Measurements from ENCODE around the gene THRAP3. TPM values are rescaled to one million over a fixed set of nuclear protein-coding genes. Genes with fewer than 3 reads are reported as not detected.

THRAP3 gene
- total and polyA plus RNA-seq, 7 donors: 25.4 to 104 (median 77.8) TPM

- DNase-seq: no peak
- intact Hi-C loops (cut with DNase I): no loop called here
- Histone ChIP-seq H3K9me3 (no peaks in the 10 kb centered on the region), H3K27ac (peak overlapping the region; percentile 74 to 100 (median 88)), H3K36me3 (peaks cover 55 to 90% (median 74%) of the 10 kb centered on the region in 4 donors), H3K4me1 (peaks cover 0 to 85% (median 77%) of the 10 kb centered on the region in 4 donors), H3K4me3 (no peak overlapping the region), H3K27me3 (no peaks in the 10 kb centered on the region)
- no peak for TF ChIP-seq EP300 (IDR thresholded peaks at IDR 0.05)
- 42 to 83% methylated on average over 33 of the region's 33 CpGs for WGBS, 2 donors
These were observed 46.4 kb upstream of the THRAP3 start for GRCh38 chr1:36177589-36178431.

- Histone ChIP-seq H3K9me3 (no peaks in the 10 kb centered on the region), H3K4me3 (no peak overlapping the region), H3K4me1 (peaks cover 0 to 87% (median 81%) of the 10 kb centered on the region in 4 donors), H3K36me3 (peaks cover 47 to 82% (median 66%) of the 10 kb centered on the region in 4 donors), H3K27me3 (no peaks in the 10 kb centered on the region), H3K27ac (peak overlapping the region; percentile 74 to 100 (median 88))
- 20 to 72% methylated on average over 62 of the region's 62 CpGs for WGBS, 2 donors
- DNase-seq: no peak
- intact Hi-C loops (cut with DNase I): no loop called here
- TF ChIP-seq CTCF (IDR thresholded peaks at IDR 0.05) (no peak), POLR2AphosphoS5 (IDR thresholded peaks at IDR 0.05) (peak in 2 of 4 donors; percentile 7 to 17)
These were observed 45.6 kb upstream of the THRAP3 start for GRCh38 chr1:36178471-36179219.

GRCh38 chr1:36179220-36179600, 45.0 kb upstream of the THRAP3 start:
- 31 to 73% methylated on average over 19 of the region's 19 CpGs for WGBS, 2 donors
- intact Hi-C loops (cut with DNase I): no loop called here
- no peak for DNase-seq

GRCh38 chr1:36182734-36183133, 41.5 kb upstream of the THRAP3 start:
- H3K27me3 ChIP-seq: no peaks in the 10 kb centered on the region
- no peak for DNase-seq
- H3K36me3 ChIP-seq: peaks cover 30 to 42% (median 35%) of the 10 kb centered on the region in 4 donors
- no peak overlapping the region for H3K4me3 ChIP-seq
- H3K9me3 ChIP-seq: no peaks in the 10 kb centered on the region
- peaks cover 0 to 61% (median 59%) of the 10 kb centered on the region in 4 donors for H3K4me1 ChIP-seq
- WGBS, 2 donors: 84% methylated on average over 2 of the region's 2 CpGs
- H3K27ac ChIP-seq: peak overlapping the region; percentile 73 to 100 (median 94)
- TF ChIP-seq EP300 (IDR thresholded peaks at IDR 0.05) (no peak), CTCF (IDR thresholded peaks at IDR 0.05) (no peak), POLR2A (IDR thresholded peaks at IDR 0.05) (no peak), POLR2AphosphoS5 (IDR thresholded peaks at IDR 0.05) (no peak)
- intact Hi-C loops (cut with DNase I): no loop called here

More at GRCh38 chr1:36179220-36179600, 45.0 kb upstream of the THRAP3 start:
- TF ChIP-seq EP300 (IDR thresholded peaks at IDR 0.05): no peak
- TF ChIP-seq POLR2A (IDR thresholded peaks at IDR 0.05): no peak
- no peak for TF ChIP-seq CTCF (IDR thresholded peaks at IDR 0.05)
- TF ChIP-seq POLR2AphosphoS5 (IDR thresholded peaks at IDR 0.05): no peak
- Histone ChIP-seq H3K36me3 (peaks cover 45 to 76% (median 62%) of the 10 kb centered on the region in 4 donors), H3K27me3 (no peaks in the 10 kb centered on the region), H3K9me3 (no peaks in the 10 kb centered on the region), H3K4me1 (peaks cover 0 to 87% (median 81%) of the 10 kb centered on the region in 4 donors), H3K27ac (peak overlapping the region; percentile 74 to 100 (median 88)), H3K4me3 (no peak overlapping the region)

- 84 to 86% methylated on average over 2 of the region's 2 CpGs for WGBS, 2 donors
- intact Hi-C loops (cut with DNase I): no loop called here
- DNase-seq: peak; percentile 87
- TF ChIP-seq CTCF (IDR thresholded peaks at IDR 0.05) (no peak), POLR2AphosphoS5 (IDR thresholded peaks at IDR 0.05) (peak; percentile 72 to 90 (median 87)), EP300 (IDR thresholded peaks at IDR 0.05) (peak in 1 of 4 donors; percentile 64), POLR2A (IDR thresholded peaks at IDR 0.05) (no peak)
- no peaks in the 10 kb centered on the region for H3K27me3 ChIP-seq
- H3K27ac ChIP-seq: peak overlapping the region; percentile 73 to 100 (median 94)
- no peak overlapping the region for H3K4me3 ChIP-seq
- H3K9me3 ChIP-seq: no peaks in the 10 kb centered on the region
- peaks cover 0 to 61% (median 56%) of the 10 kb centered on the region in 4 donors for H3K4me1 ChIP-seq
- peaks cover 27 to 36% (median 28%) of the 10 kb centered on the region in 4 donors for H3K36me3 ChIP-seq
These were observed 40.9 kb upstream of the THRAP3 start for GRCh38 chr1:36183309-36183856.

Data from sigmoid colon (tissue), 7 donors.